Fibroblast of pulmonary artery (primary cell): ENCODE measurements around the gene NCF2.

Experiments used
- DNase-seq: peaks from one replicate; pipeline ENCODE4 v3.0.0-alpha.2; 2010; ENCODE audit warnings: low read depth
- H3K4me3 ChIP-seq: replicated peaks from 2 replicates; pipeline ENCODE4 v1.5.1; 2011; ENCODE audit warnings: low read depth, mild to moderate bottlenecking, control low read depth, low read length, moderate library complexity
- CTCF ChIP-seq: IDR thresholded peaks from 2 replicates; pipeline ENCODE4 v1.5.1; 2011; ENCODE audit warnings: mild to moderate bottlenecking, control low read depth, low read length, inconsistent platforms; ENCODE audit errors: missing control alignments

The NCF2 gene

GRCh38 chr1:183590244-183591191, at the start of gene NCF2:
NCF2 (minus strand) TSS chr1:183590459; CDS start chr1:183590329, 130 bp downstream.
- H3K4me3 ChIP-seq, result no peak within 1 kb of the TSS
- no peak for TF ChIP-seq CTCF
- DNase-seq, result peak; percentile 58

GRCh38 chr1:183638649-183639387, 48.6 kb upstream of the NCF2 start:
- no peak for DNase-seq
- no peak overlapping the region for H3K4me3 ChIP-seq
- TF ChIP-seq CTCF, result no peak

- TF ChIP-seq CTCF, result no peak
These were observed 46.5 kb upstream of the NCF2 start for GRCh38 chr1:183636783-183637182.

GRCh38 chr1:183636334-183636682, 46.0 kb upstream of the NCF2 start:
- no peak for DNase-seq

More at GRCh38 chr1:183636783-183637182, 46.5 kb upstream of the NCF2 start:
- DNase-seq, result no peak
- peak overlapping the region; percentile 89 for H3K4me3 ChIP-seq

GRCh38 chr1:183635606-183636333, 45.5 kb upstream of the NCF2 start, which contains the start of gene ARPC5:
ARPC5 (minus strand) TSS chr1:183635783; CDS start chr1:183635659, 124 bp downstream.
- peak; percentile 99 for DNase-seq
- peak within 1 kb of the TSS; percentile 89 for H3K4me3 ChIP-seq
- TF ChIP-seq CTCF, result no peak

More at GRCh38 chr1:183636334-183636682, 46.0 kb upstream of the NCF2 start:
- TF ChIP-seq CTCF, result no peak
- peak overlapping the region; percentile 89 for H3K4me3 ChIP-seq

- peak; percentile 39 for DNase-seq
- peak overlapping the region; percentile 89 for H3K4me3 ChIP-seq
- TF ChIP-seq CTCF, result no peak
These were observed 44.9 kb upstream of the NCF2 start for GRCh38 chr1:183635099-183635605.
